ENCODE measurements around the gene MIDN.

The MIDN gene

DNA sequence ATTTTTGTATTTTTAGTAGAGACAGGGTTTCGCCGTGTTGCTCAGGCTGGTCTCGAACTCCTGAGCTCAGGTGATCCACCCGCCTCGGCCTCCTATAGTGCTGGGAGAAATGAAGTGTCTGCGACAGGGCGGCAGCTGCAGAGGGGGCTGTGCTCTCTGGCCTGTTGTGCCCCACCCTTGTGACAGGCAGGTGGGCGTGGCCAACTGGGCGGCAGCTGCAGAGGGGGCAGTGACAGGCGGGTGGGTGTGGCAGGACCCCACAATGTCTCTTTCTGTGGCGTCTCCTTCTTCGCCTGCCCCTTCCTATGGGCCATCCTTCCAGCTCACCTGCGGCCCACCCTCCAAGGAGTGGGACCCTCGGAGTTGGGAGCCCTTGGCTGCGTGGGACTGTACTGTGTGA, 31.0 kb upstream of the MIDN start:
- Histone ChIP-seq H3K4me2 (ENCODE audit: low read depth, low read length, poor library complexity, severe bottlenecking) (no peak overlapping the region), H3K4me3 (ENCODE audit: low read length, poor library complexity, severe bottlenecking) (no peak overlapping the region), H3K27me3 (ENCODE audit: insufficient read depth, low read length, poor library complexity, severe bottlenecking) (no peaks in the 10 kb centered on the region), H3K9me3 (ENCODE audit: insufficient read depth, low read depth, low read length) (no peaks in the 10 kb centered on the region), H3K9ac (ENCODE audit: low read depth, low read length, poor library complexity, severe bottlenecking) (no peak overlapping the region), H4K20me1 (ENCODE audit: insufficient read depth, low read length, poor library complexity, severe bottlenecking) (peaks cover 33% of the 10 kb centered on the region), H3K36me3 (ENCODE audit: insufficient read depth, low read length) (peaks cover 19% of the 10 kb centered on the region; the same call in 1 of the 2 replicates), H3K79me2 (ENCODE audit: insufficient read depth, low read length) (peaks cover 69% of the 10 kb centered on the region), H3K9me2 (replicated peaks; ENCODE audit: low read depth, low read length) (no peaks in the 10 kb centered on the region), H3F3A (ENCODE audit: low read depth) (no peaks in the 10 kb centered on the region), H3K4me1 (ENCODE audit: insufficient read depth, low read length, poor library complexity, severe bottlenecking) (peaks cover 11% of the 10 kb centered on the region), H2AFZ (ENCODE audit: low read length) (no peak overlapping the region)
- TF ChIP-seq, protein P1, sequence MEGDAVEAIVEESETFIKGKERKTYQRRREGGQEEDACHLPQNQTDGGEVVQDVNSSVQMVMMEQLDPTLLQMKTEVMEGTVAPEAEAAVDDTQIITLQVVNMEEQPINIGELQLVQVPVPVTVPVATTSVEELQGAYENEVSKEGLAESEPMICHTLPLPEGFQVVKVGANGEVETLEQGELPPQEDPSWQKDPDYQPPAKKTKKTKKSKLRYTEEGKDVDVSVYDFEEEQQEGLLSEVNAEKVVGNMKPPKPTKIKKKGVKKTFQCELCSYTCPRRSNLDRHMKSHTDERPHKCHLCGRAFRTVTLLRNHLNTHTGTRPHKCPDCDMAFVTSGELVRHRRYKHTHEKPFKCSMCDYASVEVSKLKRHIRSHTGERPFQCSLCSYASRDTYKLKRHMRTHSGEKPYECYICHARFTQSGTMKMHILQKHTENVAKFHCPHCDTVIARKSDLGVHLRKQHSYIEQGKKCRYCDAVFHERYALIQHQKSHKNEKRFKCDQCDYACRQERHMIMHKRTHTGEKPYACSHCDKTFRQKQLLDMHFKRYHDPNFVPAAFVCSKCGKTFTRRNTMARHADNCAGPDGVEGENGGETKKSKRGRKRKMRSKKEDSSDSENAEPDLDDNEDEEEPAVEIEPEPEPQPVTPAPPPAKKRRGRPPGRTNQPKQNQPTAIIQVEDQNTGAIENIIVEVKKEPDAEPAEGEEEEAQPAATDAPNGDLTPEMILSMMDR (conservative IDR thresholded peaks at IDR 0.05; ENCODE audit: low read length): no peak
- TF ChIP-seq EZH2phosphoT487 (IDR thresholded peaks at IDR 0.05; ENCODE audit: borderline replicate concordance): no peak

DNA sequence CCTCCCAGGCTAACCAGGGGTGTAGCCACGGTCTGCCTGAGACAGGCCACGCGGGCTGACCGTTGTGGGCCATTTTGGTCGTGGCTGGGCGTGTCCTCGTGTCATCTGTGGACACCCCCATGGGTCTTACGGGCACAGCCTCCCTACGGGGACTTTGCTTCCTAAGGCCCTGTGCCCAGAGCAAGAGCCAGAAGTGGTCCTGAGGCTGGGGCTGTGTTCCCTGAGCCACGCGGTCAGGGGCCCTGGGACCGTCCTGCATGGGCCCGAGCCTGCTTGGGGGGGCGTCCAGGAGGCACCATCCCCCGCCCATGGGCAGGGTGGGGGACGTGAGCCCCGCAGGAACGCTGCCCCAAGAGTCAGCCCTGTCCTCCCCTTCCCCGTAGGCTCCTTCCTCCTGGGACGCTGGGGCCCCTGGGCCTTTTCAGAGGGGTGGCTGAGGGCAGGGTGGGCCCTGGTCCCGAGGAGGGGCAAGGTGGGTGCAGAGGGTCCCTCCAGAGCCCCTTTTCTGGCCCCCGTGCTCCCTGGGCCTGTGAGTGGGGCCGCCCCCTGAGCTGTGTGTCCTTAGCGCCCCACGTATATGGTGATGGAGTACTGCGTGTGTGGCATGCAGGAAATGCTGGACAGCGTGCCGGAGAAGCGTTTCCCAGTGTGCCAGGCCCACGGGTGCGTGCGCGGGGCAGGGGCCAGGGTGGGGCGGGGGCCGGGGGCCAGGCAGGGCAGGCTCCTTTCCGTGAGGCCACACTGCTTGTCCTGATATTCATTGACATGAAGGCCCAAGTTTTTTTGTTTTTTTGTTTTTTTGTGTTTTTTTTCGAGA, 29.4 kb upstream of the MIDN start:
- Histone ChIP-seq H3K27me3 (ENCODE audit: insufficient read depth, low read length, poor library complexity, severe bottlenecking) (no peaks in the 10 kb centered on the region), H3K4me2 (ENCODE audit: low read depth, low read length, poor library complexity, severe bottlenecking) (no peak overlapping the region), H3F3A (ENCODE audit: low read depth) (no peaks in the 10 kb centered on the region), H3K4me1 (ENCODE audit: insufficient read depth, low read length, poor library complexity, severe bottlenecking) (peaks cover 3% of the 10 kb centered on the region), H3K79me2 (ENCODE audit: insufficient read depth, low read length) (peaks cover 54% of the 10 kb centered on the region), H3K9ac (ENCODE audit: low read depth, low read length, poor library complexity, severe bottlenecking) (no peak overlapping the region), H3K36me3 (ENCODE audit: insufficient read depth, low read length) (peaks cover 19% of the 10 kb centered on the region; the same call in 1 of the 2 replicates), H3K9me3 (ENCODE audit: insufficient read depth, low read depth, low read length) (no peaks in the 10 kb centered on the region), H3K4me3 (ENCODE audit: low read length, poor library complexity, severe bottlenecking) (no peak overlapping the region), H4K20me1 (ENCODE audit: insufficient read depth, low read length, poor library complexity, severe bottlenecking) (peaks cover 24% of the 10 kb centered on the region), H2AFZ (ENCODE audit: low read length) (no peak overlapping the region), H3K9me2 (replicated peaks; ENCODE audit: low read depth, low read length) (no peaks in the 10 kb centered on the region)
- TF ChIP-seq, protein P1 (conservative IDR thresholded peaks at IDR 0.05; ENCODE audit: low read length): no peak
- no peak for TF ChIP-seq EZH2phosphoT487 (IDR thresholded peaks at IDR 0.05; ENCODE audit: borderline replicate concordance)

- Histone ChIP-seq H3K9me3 (ENCODE audit: insufficient read depth, low read depth, low read length) (no peaks in the 10 kb centered on the region), H3K4me3 (ENCODE audit: low read length, poor library complexity, severe bottlenecking) (no peak overlapping the region), H3K27me3 (ENCODE audit: insufficient read depth, low read length, poor library complexity, severe bottlenecking) (no peaks in the 10 kb centered on the region), H3K9me2 (replicated peaks; ENCODE audit: low read depth, low read length) (no peaks in the 10 kb centered on the region), H3F3A (ENCODE audit: low read depth) (no peaks in the 10 kb centered on the region), H3K4me2 (ENCODE audit: low read depth, low read length, poor library complexity, severe bottlenecking) (no peak overlapping the region), H3K79me2 (ENCODE audit: insufficient read depth, low read length) (peaks cover 45% of the 10 kb centered on the region; the same call in 1 of the 2 replicates), H4K20me1 (ENCODE audit: insufficient read depth, low read length, poor library complexity, severe bottlenecking) (peaks cover 14% of the 10 kb centered on the region), H3K4me1 (ENCODE audit: insufficient read depth, low read length, poor library complexity, severe bottlenecking) (no peaks in the 10 kb centered on the region), H2AFZ (ENCODE audit: low read length) (no peak overlapping the region), H3K36me3 (ENCODE audit: insufficient read depth, low read length) (peaks cover 19% of the 10 kb centered on the region; the same call in 1 of the 2 replicates), H3K9ac (ENCODE audit: low read depth, low read length, poor library complexity, severe bottlenecking) (no peak overlapping the region)
- TF ChIP-seq EZH2phosphoT487 (IDR thresholded peaks at IDR 0.05; ENCODE audit: borderline replicate concordance): no peak
- TF ChIP-seq, protein P1 (conservative IDR thresholded peaks at IDR 0.05; ENCODE audit: low read length): no peak
These were observed 28.5 kb upstream of the MIDN start for GRCh38 chr19:1219786-1220476.

Data from Loucy (cell line).